CD4-positive, alpha-beta T cell treated with Interleukin-1 beta for 1 hour (primary cell): Measurements from ENCODE around the gene PRRT3.
"Not testable (repeated sequence)": the region's sequence is repeated elsewhere in the genome, so short reads cannot be mapped to it uniquely, and the experiment has no call there.

ENCODE experiments used
- DNase-seq, 2 donors: peaks; one replicate each; pipeline ENCODE4 v3.0.0-alpha.2; 2020 to 2022

The PRRT3 gene

DNA sequence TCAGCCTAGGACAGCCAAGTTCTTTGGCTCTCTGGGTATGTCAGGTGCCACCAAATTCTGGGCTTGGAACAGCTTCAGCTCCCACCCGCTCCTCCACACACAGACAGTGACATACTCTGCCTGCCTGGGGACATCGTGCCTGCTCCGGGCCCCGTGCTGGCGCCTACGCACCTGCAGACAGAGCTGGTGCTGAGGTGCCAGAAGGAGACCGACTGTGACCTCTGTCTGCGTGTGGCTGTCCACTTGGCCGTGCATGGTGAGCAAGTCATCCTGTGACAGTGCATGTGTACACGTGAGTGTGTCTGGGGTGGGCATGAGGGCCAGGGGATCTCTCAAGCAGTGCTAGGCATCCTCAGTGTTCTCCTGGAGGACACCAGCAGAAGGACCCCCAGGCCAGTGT lies 34.4 kb downstream of the PRRT3 start:
- no peak for DNase-seq

DNA sequence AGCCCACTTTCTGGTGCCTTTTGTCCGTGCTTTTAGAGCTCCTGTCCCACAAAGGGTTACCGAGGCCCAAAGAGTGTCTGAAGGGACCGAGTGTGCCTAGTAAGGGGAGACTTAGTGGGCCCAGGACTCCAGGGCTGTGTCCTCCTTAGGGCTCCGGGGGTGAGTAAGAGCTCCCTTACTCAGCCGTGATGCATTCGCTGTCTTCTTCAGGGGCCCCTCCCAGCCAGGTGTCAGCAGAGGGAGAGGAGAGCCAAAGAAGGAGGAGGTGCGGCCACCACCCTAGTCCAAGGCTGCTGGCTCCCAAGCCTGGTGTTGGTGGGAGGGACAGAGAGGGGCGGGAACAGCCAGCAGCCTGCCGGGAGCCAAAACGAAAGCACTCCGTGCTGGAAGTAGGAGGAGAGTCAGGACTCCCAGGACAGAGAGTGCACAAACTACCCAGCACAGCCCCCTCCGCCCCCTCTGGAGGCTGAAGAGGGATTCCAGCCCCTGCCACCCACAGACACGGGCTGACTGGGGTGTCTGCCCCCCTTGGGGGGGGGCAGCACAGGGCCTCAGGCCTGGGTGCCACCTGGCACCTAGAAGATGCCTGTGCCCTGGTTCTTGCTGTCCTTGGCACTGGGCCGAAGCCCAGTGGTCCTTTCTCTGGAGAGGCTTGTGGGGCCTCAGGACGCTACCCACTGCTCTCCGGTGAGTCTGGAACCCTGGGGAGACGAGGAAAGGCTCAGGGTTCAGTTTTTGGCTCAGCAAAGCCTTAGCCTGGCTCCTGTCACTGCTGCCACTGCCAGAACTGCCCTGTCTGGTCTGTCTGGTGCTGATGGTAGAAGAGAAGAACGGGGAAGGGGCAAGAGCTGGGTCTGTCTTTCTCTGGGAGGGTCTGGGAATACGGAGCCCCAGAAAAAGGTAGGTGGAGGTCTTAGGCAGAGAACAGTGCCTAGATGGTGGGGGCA lies 35.2 kb downstream of the PRRT3 start, which contains the start of gene IL17RC:
Gene IL17RC, plus strand, starts transcription at position 365 of the 947 bp plus-strand sequence. Its CDS starts 218 bp downstream, at position 583.
- DNase-seq: peak in 1 of 2 donors; percentile 23

DNA sequence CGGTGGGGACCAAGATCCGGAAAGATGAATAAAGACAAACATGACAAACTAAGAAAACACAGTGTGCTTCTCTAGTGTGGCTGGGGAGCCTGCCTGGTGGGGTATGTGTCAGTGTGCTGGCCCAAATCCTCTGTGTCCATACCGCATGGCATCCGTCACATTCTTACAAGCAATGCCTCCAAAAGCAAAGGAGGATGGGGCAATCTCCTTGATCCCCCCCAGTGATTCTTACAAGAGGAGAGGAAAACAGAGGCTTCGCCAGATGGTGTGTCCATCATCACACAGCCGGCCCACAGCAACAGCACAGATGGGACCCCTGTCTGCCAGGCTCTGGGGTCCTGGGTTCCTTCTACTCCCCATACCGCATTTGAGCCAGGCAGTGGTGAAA lies 35.9 kb downstream of the PRRT3 start:
- no peak for DNase-seq

DNA sequence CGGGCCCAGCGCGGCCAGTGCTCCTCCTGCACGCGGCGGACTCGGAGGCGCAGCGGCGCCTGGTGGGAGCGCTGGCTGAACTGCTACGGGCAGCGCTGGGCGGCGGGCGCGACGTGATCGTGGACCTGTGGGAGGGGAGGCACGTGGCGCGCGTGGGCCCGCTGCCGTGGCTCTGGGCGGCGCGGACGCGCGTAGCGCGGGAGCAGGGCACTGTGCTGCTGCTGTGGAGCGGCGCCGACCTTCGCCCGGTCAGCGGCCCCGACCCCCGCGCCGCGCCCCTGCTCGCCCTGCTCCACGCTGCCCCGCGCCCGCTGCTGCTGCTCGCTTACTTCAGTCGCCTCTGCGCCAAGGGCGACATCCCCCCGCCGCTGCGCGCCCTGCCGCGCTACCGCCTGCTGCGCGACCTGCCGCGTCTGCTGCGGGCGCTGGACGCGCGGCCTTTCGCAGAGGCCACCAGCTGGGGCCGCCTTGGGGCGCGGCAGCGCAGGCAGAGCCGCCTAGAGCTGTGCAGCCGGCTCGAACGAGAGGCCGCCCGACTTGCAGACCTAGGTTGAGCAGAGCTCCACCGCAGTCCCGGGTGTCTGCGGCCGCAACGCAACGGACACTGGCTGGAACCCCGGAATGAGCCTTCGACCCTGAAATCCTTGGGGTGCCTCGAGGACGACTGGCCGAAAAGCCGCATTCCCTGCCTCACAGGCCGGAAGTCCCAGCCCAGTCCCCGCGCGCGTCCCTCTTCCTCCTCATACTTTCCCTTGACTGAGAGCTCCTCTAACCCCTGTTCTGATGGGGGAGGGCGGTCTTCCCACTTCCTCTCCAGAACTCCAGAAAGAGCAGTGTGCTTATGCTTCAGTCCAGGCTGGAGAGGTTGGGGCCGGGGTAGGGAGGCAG lies 36.7 kb downstream of the PRRT3 start:
- DNase-seq: peak in 1 of 2 donors; percentile 32

DNA sequence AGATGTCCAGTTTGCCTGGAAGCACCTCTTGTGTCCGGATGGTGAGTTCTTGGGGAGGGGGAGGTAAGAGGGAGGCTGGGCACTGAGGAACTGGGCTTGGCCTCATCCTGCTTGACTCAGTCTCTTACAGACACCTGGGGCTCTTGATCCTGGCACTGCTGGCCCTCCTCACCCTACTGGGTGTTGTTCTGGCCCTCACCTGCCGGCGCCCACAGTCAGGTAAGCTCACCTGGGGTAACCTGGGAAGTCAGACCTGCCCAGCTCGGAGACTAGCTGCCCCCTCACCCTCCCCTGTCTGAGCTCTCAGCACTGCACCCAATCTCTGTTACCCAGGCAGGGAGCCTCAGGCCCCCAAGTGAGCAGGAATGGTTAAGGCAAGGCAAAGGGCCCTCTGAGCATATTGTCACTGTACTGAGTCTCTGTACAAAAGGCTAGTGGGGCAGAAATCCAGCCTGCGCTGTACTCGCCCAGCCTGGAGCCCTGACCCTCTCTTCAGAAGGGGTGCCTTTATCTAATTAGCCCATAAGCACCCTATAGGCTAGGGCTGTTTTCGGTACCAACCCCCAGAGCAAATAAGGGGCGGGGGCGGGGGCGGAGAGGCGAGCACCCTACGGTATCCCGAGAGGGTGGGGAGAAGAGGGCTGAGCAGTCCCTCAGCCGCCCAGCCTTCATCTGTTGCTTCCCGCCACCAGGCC lies 37.5 kb downstream of the PRRT3 start:
- no peak for DNase-seq

DNA sequence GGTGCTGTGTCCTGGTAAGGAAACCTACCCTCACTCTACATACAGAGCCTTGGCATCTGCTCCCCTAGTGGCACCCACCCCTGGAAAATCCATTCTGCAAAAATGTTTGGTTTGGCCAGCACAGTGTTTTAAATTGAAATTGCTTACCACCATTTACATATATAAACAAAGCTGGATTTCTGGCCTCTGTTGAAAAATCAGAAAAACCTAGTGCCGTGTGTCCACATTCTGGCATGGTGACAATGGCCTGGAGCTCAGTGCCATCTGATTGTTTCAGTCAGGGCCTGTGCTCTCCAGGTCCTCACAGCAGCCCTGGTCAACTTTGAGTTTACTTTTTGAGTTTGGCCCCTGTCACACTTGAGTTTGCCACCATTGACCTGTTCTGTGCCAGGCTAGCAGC lies 38.2 kb downstream of the PRRT3 start:
- no peak for DNase-seq

DNA sequence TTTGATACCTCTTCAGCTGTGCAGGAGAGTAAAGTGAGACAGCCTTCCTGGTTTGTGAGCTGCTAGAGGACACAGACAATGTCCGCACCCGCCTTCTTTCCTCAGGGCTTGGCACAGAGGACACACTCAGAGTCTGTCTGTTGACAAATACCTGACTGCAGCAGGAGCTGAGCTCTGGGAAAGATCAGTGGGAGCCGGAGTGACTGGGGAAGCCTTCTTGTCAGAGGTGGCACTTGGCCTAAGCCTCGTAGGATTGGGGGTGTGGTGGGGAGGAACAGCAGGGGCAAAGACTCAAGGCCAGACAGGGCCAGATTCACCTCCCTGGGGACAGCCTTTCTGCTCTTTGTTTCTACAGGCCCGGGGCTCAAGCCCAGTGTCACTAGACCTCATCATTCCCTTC lies 38.6 kb downstream of the PRRT3 start:
- DNase-seq: no peak

DNA sequence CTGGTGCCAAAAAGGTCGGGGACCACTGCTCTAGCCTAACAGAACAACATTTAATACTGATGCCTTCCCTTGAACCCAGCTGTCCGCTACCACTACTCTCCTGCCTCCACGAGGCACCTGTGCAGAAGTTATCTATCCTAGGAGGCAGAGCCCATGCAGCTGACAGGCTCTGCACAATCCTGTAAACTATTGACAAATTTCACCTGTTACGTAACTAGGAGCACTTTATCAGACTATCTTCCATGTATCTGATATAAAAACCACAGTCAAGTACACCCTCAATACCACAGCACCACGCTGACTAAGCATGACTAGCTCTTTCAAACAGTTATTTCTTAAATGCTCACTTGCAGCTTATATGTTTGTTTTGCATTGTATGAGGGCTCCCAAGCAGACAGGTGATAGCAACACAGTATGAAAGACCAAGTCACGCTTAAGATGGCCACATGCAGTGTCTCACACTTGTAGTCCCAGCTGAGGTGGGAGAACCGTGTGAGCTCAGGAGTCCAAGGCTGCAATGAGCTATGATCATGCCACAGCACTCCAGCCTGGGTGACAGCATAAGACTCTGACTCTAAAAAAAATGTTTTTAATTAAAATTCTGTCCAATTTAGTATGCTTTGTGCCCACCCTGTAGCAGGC lies 39.8 kb downstream of the PRRT3 start:
- no peak for DNase-seq

DNA sequence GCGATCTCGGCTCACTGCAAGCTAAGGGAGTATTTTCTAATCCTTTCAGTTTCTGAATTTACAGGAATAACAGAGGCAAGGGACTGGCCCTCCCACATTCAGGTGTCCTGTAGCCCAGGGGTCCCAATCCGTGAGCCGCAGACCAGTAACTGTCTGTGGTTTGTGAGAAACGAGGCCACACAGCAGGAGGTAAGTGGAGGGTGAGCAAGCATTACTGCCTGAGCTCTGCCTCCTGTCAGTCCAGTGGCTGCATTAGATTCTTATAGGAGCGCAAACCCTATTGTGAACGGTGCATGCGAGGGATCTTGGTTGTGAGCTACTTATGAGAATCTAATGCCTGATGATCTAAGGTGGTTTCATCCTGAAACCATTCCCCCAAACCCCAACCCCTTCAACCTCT lies 40.3 kb downstream of the PRRT3 start:
- no peak for DNase-seq

DNA sequence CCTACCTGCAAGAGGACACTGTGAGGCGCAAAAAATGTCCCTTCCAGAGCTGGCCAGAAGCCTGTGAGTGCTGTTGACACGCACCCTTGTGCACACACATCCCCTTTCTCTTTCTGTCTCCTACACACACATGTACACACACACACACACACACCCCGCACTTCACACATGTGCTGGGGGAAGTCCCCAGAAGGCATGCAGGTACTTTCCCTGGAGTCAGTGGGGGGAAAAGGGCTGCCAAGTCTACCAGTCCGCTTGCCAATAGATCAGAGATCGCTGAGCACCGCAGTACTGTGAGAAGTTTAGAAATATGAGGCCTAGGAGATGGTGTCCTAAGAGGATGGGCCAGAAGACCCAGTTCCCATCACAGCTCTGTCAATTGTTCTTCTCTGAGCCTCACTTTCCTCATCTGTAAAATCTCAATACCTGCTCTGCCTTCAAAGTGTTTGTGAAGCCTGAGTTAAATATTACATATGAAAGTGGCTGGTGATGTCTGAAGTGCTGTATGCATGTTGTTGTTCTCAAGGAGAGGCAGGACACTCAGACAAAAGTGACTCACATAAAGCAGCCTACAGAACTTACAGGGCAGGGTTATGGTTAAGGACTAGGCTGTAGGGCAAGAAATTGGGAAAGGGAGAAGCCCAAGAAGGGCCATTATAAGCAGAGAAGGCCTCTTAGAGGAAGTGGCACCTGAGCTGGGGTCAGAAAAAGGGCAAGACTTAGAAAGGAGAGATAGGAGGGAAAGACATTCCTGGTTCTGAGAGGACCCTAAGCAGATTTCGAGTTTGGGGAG lies 42.8 kb downstream of the PRRT3 start:
- peak in 1 of 2 donors; percentile 15 for DNase-seq

DNA sequence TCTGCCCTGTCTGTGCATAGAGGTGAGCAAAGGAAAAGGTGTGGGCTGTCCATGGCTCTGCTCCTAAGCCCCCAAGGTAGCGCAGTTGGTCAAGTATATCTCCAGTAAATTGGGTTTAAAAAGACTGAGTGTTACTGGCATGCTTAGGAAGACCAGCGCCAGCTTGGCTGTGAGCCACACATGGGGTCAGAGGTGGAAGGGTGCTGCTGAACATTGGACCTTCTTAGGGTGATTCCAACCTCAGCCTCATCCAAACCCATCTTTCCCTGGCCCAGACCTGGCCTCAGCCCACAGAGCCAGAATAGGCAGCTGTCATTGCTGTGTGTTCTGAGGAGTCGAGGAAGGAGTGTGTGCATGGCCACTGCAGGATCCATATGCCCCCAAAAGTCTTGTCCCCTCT lies 43.9 kb downstream of the PRRT3 start:
- no peak for DNase-seq

DNA sequence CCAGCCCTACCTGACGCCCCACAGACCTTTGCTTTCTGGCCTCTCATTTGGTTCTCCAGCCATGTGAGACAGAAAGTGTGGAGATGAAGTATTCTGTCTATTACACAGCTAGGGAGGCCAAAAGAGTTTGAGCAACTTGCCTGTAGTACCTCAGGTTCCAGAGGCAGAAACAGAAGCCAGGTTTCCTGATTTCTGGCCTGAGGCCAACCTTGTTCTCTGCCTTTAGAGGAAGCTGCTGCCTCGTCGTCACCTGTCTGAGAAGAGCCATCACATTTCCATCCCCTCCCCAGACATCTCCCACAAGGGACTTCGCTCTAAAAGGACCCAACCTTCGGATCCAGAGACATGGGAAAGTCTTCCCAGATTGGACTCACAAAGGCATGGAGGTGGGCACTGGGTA lies 45.7 kb downstream of the PRRT3 start:
- DNase-seq: no peak

DNA sequence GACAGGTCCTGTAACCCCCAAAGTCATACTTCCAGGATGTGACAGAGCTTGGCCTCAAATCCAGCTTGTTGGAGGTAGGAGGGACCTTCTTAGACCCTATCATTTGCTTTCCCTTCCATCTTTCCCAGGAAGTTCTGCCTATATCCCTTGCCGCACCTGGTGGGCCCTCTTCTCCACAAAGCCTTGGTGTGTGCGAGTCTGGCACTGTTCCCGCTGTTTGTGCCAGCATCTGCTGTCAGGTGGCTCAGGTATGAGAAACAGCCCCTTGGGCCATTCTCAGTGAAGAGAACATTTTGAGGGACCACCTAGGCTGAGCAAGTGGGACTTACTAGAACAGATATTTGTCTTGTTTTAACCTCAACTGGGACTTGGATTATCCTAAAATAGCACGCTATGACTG lies 48.3 kb downstream of the PRRT3 start:
- no peak for DNase-seq

DNA sequence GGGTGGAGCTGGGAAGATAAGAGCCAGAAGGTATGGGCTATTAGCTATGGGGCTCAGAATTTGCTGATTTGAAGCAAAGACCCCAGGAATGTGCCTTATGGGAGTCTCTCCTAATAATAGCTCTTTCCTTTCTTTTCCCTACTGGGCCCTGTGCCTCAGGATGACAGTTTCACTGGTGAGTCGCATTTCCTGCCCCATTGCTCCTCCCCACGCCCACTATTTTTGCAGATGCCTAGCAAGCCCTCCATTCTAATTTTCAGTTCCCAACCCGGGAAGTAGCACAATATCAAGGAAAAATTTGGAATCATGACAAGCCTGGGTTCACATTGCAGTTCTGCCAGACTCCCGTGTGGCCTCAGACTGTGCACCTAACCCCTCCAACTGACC lies 49.0 kb downstream of the PRRT3 start:
- DNase-seq: no peak

DNA sequence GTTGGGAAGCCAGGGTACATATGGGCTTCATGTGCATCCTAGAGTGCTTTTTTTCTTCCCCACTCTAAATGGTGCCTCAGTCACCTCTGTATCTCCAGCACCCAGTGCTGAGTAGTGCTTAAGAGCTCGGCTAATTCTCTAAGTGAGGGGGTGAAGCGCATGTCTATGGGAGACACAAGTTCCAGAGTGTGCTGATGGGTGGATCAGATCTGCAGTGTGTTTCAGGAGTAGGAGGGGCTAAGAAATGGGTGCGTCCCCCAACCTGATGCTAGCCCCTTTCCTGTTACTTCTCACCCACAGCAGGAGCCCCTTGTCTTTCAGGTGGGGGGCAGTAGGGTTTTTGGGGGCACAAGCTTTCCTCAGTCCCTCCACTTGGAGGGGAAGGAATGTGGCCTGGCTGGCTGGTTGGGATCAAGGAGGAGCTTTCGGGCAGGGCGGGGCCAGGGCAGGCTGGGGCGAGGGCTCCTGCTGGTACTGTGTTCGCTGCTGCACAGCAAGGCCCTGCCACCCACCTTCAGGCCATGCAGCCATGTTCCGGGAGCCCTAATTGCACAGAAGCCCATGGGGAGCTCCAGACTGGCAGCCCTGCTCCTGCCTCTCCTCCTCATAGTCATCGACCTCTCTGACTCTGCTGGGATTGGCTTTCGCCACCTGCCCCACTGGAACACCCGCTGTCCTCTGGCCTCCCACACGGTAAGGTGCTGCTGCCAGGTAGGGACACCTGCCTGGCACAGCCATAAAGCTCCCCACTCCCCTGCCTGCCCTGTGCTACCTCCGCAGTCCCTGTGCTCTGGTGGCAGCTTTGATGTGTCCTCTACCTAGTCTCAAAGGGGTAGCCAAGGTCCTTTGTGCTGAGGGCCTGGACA lies 49.6 kb downstream of the PRRT3 start, which contains the start of gene IL17RE:
Gene IL17RE, plus strand, starts transcription at position 477 of the 866 bp plus-strand sequence. Its CDS starts 85 bp downstream, at position 562.
- no peak for DNase-seq

DNA sequence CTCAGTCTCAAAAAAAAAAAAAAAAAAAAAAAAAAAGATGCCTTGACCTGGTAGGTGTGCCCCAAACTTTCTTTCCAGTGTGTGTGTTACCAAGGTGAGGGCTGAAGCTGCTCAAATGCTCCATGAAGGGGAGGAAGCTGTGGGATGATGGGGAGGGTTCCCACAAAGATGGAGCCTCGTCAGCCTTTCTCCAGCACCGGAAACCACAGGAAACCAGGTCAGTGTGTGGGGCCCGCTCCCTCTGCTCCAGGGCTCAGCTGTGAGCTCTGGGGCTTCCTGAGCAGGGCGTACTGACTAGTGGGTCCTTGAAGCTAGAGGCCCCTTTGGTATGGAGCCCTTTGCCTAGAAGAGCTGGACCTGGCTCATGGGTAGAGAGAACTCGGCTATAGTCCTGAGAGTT lies 50.2 kb downstream of the PRRT3 start:
- peak in 1 of 2 donors; percentile 42 for DNase-seq

DNA sequence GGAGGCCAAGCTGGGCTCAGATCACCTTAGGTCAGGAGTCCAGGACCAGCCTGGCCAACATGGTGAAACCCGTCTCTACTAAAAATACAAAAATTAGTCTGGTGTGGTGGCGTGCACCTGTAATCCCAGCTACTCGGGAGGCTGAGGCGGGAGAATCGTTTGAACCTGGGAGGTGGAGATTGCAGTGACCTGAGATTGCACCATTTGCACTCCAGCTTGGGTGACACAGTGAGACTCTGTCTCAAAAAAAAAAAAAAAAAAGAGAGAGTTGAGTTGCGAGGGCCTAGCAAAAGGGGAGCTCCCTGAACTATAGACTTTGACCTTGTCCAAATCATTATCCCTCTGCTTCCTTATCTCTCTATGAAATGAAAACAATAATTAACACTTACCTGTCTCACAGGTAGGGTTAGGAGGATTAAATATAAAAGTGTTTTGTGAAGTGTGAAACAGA lies 51.2 kb downstream of the PRRT3 start:
- DNase-seq: not testable (repeated sequence)

DNA sequence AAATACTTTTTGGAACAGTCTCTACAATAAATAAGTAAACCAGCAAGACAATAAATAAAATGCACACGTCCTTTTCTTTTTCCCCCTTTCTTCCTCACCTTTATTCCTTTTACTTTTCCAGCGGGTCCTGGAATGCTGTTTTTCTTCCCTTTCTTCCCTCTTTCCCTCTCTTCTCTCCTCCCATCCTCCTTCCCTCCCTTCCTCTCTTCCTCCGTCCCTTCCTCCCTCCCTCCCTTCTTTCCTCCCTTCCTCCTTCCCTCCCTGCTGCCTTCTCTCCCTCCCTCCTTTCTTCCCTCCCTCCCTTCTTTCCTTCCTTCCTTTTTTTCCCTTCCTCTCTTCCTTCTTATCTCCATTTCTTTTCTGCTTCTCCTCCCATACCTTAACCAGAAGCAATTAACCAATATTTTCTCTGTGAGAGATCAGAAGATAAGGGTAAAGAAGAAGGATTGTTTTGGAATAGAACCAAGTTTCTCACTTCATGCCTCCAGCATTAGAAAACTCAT lies 52.9 kb downstream of the PRRT3 start:
- DNase-seq: no peak

DNA sequence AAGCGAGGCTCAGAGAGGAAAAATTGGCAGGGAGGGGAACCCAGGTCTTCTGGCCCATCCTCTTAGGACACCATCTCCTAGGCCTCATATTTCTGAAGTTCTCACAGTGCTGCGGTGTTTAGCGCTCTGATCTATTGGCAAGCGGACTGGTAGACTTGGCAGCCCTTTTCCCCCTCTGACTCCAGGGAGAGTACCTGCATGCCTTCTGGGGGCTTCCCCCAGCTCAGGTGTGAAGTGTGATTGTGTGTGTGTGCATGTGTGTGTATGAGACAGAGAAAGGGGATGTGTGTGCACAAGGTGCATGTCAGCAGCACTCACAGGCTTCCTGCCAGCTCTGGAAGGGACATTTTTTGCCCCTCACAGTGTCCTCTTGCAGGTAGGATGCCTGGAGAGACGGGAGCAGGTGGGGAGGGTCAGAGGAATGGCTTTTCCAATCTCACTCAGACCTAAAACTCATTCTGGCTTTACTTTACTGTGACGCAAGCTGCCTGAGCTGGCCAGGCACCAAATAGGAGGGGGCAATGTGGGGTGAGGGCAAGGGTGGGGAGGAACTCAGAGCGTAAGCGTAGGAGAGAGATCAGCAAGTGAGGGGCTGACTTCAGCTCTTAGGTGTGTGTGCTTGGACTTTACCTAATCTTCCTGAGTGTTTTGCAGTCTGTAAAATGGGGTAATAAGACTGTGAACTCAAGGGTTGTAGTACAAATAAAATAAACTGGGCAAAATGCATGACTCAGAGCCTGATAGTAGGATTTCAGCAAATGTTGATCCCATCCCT lies 53.6 kb downstream of the PRRT3 start:
- DNase-seq: no peak
